ENCODE measurements around the gene CLCN3. TPM values are rescaled to one million over a fixed set of nuclear protein-coding genes. Genes with fewer than 3 reads are reported as not detected.
A peak's percentile ranks its signal among the peaks of the same experiment; 100 is the strongest.
"Not testable (repeated sequence)": the region's sequence is repeated elsewhere in the genome, so short reads cannot be mapped to it uniquely, and the experiment has no call there.

The CLCN3 gene
- total and polyA plus RNA-seq, 10 of the 15 experiments (the other 5 are each of a cell fraction or from before 2014, with no cell fraction given), result 4.0 to 22.8 (median 11.8) TPM

GRCh38 chr4:169622566-169622965 lies 2.2 kb downstream of the CLCN3 start:
- Histone ChIP-seq H3K79me2 (ENCODE audit: control insufficient read depth, insufficient read depth, low read length) (peaks cover 70% of the 10 kb centered on the region), H3K4me2 (ENCODE audit: control insufficient read depth, insufficient read depth) (peak overlapping the region; percentile 75; the same call in 1 of the 2 replicates), H4K20me1 (ENCODE audit: control insufficient read depth, insufficient read depth) (no peaks in the 10 kb centered on the region), H3K27me3 (replicated peaks in 1 of 2; ENCODE audit: control insufficient read depth in 2 of 2, insufficient read depth in 2 of 2, low read length in 1 of 2) (no peaks in the 10 kb centered on the region), H3K9ac (ENCODE audit: control insufficient read depth, insufficient read depth, low read length) (peak overlapping the region; percentile 25; the same call in 1 of the 2 replicates), H3K4me3 (peak overlapping the region; percentile 75), H3K4me1 (ENCODE audit: control insufficient read depth, insufficient read depth, low read length) (peaks cover 5% of the 10 kb centered on the region; the same call in 1 of the 2 replicates), H3K9me3 (replicated peaks; ENCODE audit: control insufficient read depth, insufficient read depth, low read length) (no peaks in the 10 kb centered on the region; the same call in 2 of the 3 replicates), H3K36me3 (ENCODE audit: control insufficient read depth in 2 of 2, insufficient read depth in 2 of 2, low read length in 1 of 2) (no peaks in the 10 kb centered on the region), H3K27ac (ENCODE audit: control insufficient read depth, insufficient read depth) (peak overlapping the region; percentile 51), H2AFZ (ENCODE audit: control insufficient read depth, low read depth, low read length) (no peak overlapping the region)
- WGBS (ENCODE audit: insufficient coverage, insufficient replicate concordance, low lambda C conversion rate, missing lambda C conversion rate), result 0% methylated on average over 4 of the region's 4 CpGs
- POLR2A ChIA-PET, result interaction anchor here (1.0 to 3.5 kb wide), 4 partner anchors 10 to 47 kb away, joined by 3 to 26 read pairs (median 10); partner anchors contain the start of gene NEK1
- CTCF ChIA-PET, result interaction anchor here (0.6 to 4.3 kb wide), 3 partner anchors 11 to 37 kb away, joined by 3 to 27 read pairs (median 4); partner anchors contain the start of gene NEK1
- RAD21 ChIA-PET (ENCODE audit: unreplicated experiment), result interaction anchor here (1.0 to 4.5 kb wide), 4 partner anchors 9 to 54 kb away, joined by 3 to 34 read pairs (median 4); no protein-coding TSS in a partner anchor
- ATAC-seq (no peak), DNase-seq (ENCODE audit: low read depth, low spot score) (no peak), FAIRE-seq (no peak)
- TF ChIP-seq TCF7 (IDR thresholded peaks at IDR 0.05; ENCODE audit: borderline replicate concordance) (no peak), IKZF2 (IDR thresholded peaks at IDR 0.05) (peak in 1 of 2 experiments; percentile 3; a peak in 1 of 4 replicates)
- SMC1A ChIA-PET (ENCODE audit: uncharacterized antibody, unreplicated experiment), result interaction anchor here (1.2 to 3.0 kb wide), 3 partner anchors 11 to 37 kb away, joined by 3 to 17 read pairs (median 11); partner anchors contain the start of gene NEK1
- in situ Hi-C loops (cut with MboI), result no loop called here
- BruUV-seq (replicated peaks), result no TSS peak
- intact Hi-C loops (cut with micrococcal nuclease; ENCODE audit: unreplicated experiment), result loop anchor here (5.0 kb wide), 2 partner anchors 55 to 400 kb away; no protein-coding TSS in a partner anchor

DNA sequence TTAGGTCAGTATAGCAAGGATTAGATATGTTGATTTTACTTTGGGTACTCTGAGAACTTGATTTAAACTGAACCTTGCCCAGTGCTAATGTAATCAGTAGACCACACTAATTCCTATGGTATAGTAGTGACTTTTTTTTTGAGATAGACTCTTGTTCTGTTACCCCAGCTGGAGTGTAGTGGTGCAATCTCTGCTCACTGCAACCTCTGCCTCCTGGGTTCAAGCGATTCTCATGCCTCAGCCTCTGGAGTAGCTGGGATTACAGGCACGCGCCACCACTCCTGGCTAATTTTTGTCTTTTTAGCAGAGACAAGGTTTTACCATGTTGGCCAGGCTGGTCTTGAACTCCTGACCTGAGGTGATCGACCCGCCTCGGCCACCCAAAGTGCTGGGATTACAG lies 3.6 kb downstream of the CLCN3 start:
- SMC1A ChIA-PET (ENCODE audit: uncharacterized antibody, unreplicated experiment), result interaction anchor here (0.7 to 3.7 kb wide), 5 partner anchors 29 to 132 kb away, joined by 3 to 28 read pairs (median 3); no protein-coding TSS in a partner anchor
- RAD21 ChIA-PET (ENCODE audit: unreplicated experiment), result interaction anchor here (1.5 kb wide), 1 partner anchor 35 kb away, joined by 5 read pairs; no protein-coding TSS in a partner anchor

More for the DNA sequence above, 3.6 kb downstream of the CLCN3 start:
- H4K20me1 ChIP-seq (ENCODE audit: control insufficient read depth, insufficient read depth); ATAC-seq; H3K4me3 ChIP-seq; FAIRE-seq; BruUV-seq (replicated peaks); H3K27ac ChIP-seq (ENCODE audit: control insufficient read depth, insufficient read depth); DNase-seq (ENCODE audit: low read depth, low spot score); H3K4me1 ChIP-seq (ENCODE audit: control insufficient read depth, insufficient read depth, low read length); H3K9ac ChIP-seq (ENCODE audit: control insufficient read depth, insufficient read depth, low read length); H2AFZ ChIP-seq (ENCODE audit: control insufficient read depth, low read depth, low read length); H3K4me2 ChIP-seq (ENCODE audit: control insufficient read depth, insufficient read depth); in situ Hi-C loops (cut with MboI); H3K36me3 ChIP-seq (ENCODE audit: control insufficient read depth in 2 of 2, insufficient read depth in 2 of 2, low read length in 1 of 2); H3K9me3 ChIP-seq (replicated peaks; ENCODE audit: control insufficient read depth, insufficient read depth, low read length); H3K27me3 ChIP-seq (replicated peaks in 1 of 2; ENCODE audit: control insufficient read depth in 2 of 2, insufficient read depth in 2 of 2, low read length in 1 of 2): not testable (repeated sequence)
- WGBS (ENCODE audit: insufficient coverage, insufficient replicate concordance, low lambda C conversion rate, missing lambda C conversion rate), result 88% methylated on average over 6 of the region's 6 CpGs
- ChIA-PET POLR2A (interaction anchor here (1.1 kb wide), 1 partner anchor 37 kb away, joined by 6 read pairs; no protein-coding TSS in a partner anchor), CTCF (interaction anchor here (0.9 to 1.7 kb wide), 3 partner anchors 11 to 36 kb away, joined by 3 to 12 read pairs (median 4); partner anchors contain the start of gene NEK1)
- intact Hi-C loops (cut with micrococcal nuclease; ENCODE audit: unreplicated experiment), result loop anchor here (5.0 kb wide), 2 partner anchors 53 to 398 kb away; no protein-coding TSS in a partner anchor
- peaks cover 79% of the 10 kb centered on the region for H3K79me2 ChIP-seq (ENCODE audit: control insufficient read depth, insufficient read depth, low read length)
